GM18508 (cell line): ENCODE measurements around the gene CDHR1.

Experiments
- ATAC-seq: cut with Tn5 transposase; IDR thresholded peaks from one replicate; pipeline ENCODE4 v1.9.1; 2021; ENCODE audit warnings: moderate number of reproducible peaks; ENCODE audit not compliant: insufficient read depth, unreplicated experiment

Gene CDHR1

GRCh38 chr10:84224411-84225028, 30.2 kb downstream of the CDHR1 start:
- no peak for ATAC-seq

DNA sequence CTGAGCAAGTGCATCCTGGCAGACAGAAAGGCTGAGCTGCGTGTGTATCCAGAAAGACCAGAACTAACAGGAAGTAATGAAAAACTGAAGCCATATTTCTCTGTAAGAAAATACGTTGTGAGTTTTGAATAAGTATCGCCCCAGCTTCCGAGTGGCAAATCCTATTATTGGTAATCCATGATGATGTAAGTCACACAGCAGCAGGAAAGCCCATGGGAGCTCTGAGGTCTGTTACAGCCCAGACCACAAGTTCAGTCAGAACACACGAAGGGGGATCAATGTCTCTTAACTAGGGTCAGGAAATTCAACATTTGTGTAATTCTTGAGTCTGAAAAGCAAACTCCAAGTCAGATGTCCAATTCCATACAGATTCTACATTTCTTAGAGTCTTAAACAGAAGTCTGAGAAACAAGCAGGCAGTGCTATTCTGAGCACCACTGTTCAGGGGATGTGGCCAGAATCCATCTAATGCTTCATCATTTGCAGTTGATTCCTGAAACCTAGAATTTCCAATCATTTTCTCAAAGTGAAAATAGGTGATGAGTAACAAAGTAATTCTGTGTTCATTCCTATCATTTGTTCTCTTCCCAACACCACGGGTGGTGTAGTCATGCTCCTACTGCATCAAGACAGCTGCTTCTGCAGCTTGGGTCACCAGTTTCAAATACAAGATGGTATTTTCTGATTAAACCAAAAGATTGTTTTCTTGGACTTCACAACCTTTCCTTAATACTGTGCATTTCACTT, 31.3 kb downstream of the CDHR1 start, which contains the start of gene LRIT2:
Gene LRIT2, minus strand, starts transcription at position 118 of the 747 bp plus-strand sequence. Its CDS starts 24 bp downstream, at position 94.
- ATAC-seq, result no peak

DNA sequence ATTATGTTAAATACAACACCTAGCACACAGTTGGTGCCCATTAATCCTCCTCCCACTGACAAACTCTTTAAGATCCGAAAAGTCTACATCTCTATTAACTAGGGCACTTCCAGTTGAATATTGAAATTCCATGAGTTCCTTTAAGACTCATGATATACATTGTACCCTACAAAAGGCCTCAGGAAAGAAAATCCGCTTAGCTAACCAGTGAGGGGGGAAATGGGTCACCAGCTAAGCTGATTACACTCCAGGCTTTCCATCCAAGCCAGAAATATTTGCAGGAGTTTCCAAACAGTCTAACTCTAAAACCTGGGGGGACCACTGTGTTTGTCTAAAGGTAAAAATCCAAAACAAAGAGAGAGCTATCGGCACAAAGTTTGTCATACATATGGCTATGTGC, 32.3 kb downstream of the CDHR1 start:
- no peak for ATAC-seq

GRCh38 chr10:84227810-84228209, 33.5 kb downstream of the CDHR1 start:
- ATAC-seq, result no peak

- ATAC-seq, result no peak
Measured at GRCh38 chr10:84230359-84230758, 36.0 kb downstream of the CDHR1 start.

DNA sequence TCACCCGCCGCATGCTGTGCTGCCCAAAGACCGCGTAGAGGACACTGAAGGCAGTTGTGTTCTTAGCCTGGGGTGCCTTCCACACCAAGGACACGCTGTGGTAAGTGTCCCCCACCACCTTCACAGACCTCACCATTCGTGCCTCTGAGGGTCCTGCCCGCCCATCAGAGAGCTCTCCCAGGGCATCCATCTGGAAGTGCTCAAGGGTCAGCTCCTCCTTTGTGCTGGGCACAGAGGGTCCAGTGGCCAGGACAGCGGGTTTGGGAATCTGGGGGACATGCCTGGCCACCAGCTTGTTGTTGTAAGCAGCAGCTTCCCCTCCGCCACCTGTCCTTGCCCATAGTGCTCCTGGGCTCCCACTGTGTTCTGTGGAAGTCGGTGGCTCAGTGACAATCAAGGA, 38.0 kb downstream of the CDHR1 start:
- ATAC-seq, result no peak

DNA sequence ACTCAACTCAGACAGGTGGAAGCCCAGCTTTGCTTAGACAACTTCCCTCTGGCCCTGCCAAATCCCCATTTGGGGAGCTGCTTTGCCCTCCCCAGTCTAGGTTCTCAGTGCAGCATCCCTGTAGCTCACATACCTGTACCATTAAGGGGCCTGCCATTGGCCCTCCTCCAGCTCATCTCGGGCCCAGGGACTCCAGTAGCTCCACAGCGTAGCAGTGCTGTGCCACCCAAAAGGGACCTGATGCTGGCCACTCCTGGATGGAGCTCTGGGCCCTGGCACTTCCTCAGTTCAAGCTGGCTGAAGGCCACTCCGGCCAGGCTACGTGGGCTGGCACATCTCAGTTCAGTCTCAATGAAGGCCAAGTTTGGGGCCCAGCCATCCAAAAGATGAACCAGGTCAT, 39.6 kb downstream of the CDHR1 start:
- ATAC-seq, result no peak

GRCh38 chr10:84234479-84234878, 40.1 kb downstream of the CDHR1 start:
- ATAC-seq, result no peak

DNA sequence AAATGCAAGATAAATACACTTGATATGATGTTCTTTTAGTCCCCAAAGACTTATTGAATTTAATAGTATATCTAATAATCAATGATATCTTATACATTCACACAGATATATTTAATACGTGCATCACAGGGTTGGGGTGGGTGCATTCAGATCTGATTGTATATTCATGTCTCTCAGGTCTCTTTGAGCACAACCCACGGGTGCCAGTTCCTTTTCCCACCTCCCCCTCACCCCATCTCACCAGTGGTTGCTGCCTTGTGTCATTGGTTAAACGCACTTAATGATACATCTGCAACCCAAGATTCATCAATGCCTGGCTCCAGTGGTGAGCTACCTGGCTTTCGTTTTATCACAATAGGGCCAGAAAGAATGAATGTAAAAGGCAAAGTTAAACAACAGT, 40.8 kb downstream of the CDHR1 start:
- no peak for ATAC-seq

DNA sequence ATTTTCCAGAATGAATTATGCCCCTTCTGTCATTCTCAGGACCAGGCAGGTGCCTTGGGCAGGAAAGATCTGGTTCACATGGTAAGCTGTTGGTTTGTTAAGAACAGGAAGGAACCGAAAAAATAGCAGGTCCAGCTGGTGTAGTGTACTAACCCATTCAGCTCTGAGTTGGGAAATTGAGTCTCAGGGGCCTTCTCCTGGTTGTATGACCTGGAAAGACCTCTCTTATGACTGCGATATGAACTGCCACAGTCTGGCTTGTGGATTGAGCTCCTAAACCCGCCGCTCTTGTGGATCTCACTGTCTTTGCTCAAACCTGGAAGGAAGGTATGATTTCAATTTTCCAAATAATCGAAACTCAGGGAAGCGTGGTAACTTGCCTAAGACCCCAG, 42.5 kb downstream of the CDHR1 start:
- no peak for ATAC-seq

DNA sequence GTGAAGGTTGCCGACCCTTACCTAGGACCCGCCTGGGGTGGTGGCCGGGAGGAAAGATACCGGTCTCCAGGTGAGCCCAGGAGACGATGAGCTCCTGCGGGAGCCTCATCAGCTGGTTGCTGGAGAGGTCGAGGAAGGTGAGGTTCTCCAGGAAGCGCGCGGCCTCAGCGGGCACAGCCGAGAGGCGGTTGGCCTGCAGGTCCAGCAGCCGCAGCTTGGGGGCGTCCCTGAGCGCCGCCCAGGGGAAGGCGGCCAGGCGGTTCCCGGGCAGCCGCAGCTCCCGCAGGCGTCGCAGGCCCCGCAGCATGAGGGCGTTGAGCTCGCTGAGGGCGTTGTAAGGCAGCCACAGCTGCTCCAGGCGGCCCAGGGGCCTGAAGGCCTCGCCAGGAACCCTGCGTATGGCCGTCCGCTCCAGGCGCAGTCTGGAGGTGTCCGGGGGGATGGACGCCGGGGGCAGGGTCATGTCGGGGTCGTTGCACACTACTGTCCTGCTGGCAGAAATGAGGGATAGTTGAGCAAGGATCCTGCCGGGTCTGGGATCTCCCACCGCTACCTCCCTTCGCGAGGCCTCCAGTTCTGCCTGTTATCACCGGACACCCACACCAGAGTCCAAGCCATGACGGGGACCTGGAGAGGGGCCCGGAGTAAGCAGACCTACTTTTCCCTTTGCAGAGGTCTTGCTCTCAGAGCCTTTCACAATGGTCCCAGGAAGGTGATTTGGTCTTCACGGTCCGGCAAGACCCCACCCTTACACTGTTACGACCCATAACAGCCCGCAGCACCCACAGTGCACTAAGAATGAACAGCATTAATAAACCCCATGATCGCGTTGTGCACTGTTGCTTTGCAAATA, 43.1 kb downstream of the CDHR1 start:
- ATAC-seq, result no peak

- no peak for ATAC-seq
Measured at GRCh38 chr10:84238909-84239308, 44.6 kb downstream of the CDHR1 start.

DNA sequence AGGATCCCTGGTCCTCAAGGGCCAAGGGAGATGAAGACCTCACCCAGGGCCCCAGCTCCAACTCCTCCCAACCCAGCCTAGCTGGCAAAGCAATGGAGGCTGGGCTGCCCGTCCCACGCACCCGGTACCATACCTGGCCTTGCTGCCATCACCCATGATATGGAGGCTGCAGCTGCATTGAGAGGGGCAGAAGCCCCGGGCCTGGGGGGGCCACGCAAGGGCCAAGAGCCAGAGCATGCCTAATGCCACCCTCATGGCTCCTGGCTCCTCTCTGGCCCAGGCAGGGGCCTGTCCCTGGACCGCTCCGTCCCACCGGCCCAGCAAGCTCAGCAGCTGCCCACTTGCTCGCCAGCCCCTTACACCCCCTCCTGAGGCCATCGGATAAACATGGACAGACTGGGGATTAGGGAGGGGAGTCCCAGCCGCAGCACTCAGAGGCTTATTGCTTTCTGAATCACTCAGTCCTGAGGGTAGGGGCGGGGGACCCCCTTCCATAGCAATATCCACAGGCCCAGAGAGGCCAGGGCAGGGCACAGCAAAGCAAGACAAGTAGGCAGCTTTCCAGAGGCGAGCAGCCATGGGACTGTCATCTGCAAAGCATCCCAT, 47.0 kb downstream of the CDHR1 start, which contains the start of gene LRIT1:
Gene LRIT1, minus strand, starts transcription at position 362 of the 606 bp plus-strand sequence. Its CDS starts 107 bp downstream, at position 255.
- no peak for ATAC-seq

GRCh38 chr10:84243759-84244158, 49.4 kb downstream of the CDHR1 start:
- ATAC-seq, result no peak

DNA sequence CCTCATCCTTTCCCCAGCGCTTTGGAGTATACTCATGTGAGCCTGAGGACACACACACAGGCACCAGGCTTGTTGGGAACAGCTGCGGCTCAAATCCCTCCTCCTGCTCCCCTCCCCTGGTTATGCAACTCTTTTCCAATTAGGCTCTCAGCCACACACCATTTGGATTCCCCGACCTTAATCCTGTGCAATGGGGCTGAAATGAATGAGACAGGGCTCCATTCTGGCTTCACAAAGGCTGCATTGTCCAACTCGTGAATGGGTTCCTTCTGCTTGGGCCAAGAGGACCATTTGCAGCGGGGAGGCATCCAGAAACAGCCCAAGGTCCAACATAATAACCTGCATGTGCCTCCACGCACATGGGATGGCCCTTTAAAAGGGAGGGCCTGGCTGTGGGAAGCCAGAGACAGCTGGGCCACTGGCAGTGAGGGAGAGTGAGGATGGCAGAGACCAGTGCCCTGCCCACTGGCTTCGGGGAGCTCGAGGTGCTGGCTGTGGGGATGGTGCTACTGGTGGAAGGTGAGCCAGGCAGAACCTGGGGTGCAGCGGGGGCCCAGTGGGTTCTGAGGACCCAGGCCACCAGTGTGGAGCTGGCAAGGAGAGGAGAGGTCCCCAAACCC, 50.4 kb downstream of the CDHR1 start, which contains the start of gene RGR:
Gene RGR, plus strand, starts transcription at position 403 of the 620 bp plus-strand sequence. Its CDS starts 38 bp downstream, at position 441.
- no peak for ATAC-seq

GRCh38 chr10:84247496-84247895, 53.2 kb downstream of the CDHR1 start:
- ATAC-seq, result no peak

- ATAC-seq, result no peak
Measured at GRCh38 chr10:84248794-84249193, 54.5 kb downstream of the CDHR1 start.

GRCh38 chr10:84254552-84255478, 60.5 kb downstream of the CDHR1 start:
- no peak for ATAC-seq
